Lower lobe of right lung (tissue), 2 donors: ENCODE data around the gene RFX3. TPM values are rescaled to one million over a fixed set of nuclear protein-coding genes. Genes with fewer than 3 reads are reported as not detected.

Source experiments
- ATAC-seq, 2 donors: fragments of 200-7000 bp; cut with Tn5 transposase; one replicate each; pipeline ENCODE4 v1.9.1; 2020 to 2022; ENCODE audit warnings: mild to moderate bottlenecking in 2 of 2, moderate library complexity in 2 of 2
- DNase-seq: peaks from one replicate; pipeline ENCODE4 v3.0.0-alpha.2; 2020
- H3K27ac ChIP-seq: fragments of 200-600 bp; one replicate; pipeline ENCODE4 v1.8.0; 2022
- H3K27me3 ChIP-seq: fragments of 200-600 bp; one replicate; pipeline ENCODE4 v1.8.0; 2022; ENCODE audit warnings: low read depth
- H3K36me3 ChIP-seq: fragments of 200-600 bp; one replicate; pipeline ENCODE4 v1.8.0; 2022; ENCODE audit warnings: mild to moderate bottlenecking
- H3K4me1 ChIP-seq: fragments of 200-600 bp; one replicate; pipeline ENCODE4 v1.8.0; 2022
- H3K4me3 ChIP-seq: fragments of 200-600 bp; one replicate; pipeline ENCODE4 v1.8.0; 2022; ENCODE audit warnings: mild to moderate bottlenecking
- H3K9me3 ChIP-seq: fragments of 200-600 bp; one replicate; pipeline ENCODE4 v1.8.0; 2022
- intact Hi-C: fragments of 100-400 bp; cut with DNase I; formaldehyde crosslinking; loops from one replicate; pipeline ENCODE4 v1.11.0; 2022
- total RNA-seq: library from RNA; stranded (reverse); fragmentation: NEBNext Ultra II Directional; extraction: Animal tissue kit (Norgen Biotek cat#: 25700); gene quantifications from one replicate; pipeline ENCODE4 v1.2.1, GENCODE V29; 2021
- TF ChIP-seq, protein P1 (sequence below): fragments of 200-600 bp; IDR thresholded peaks from one replicate; pipeline ENCODE4 v1.8.0; 2022; ENCODE audit warnings: antibody characterized with exemption, mild to moderate bottlenecking
- donor health status: DM: no; HTN: yes; CAD: no; lungs with severe emphysema.

Gene RFX3
- total RNA-seq, 1 donor from 2014 or later = 25.4 TPM

DNA sequence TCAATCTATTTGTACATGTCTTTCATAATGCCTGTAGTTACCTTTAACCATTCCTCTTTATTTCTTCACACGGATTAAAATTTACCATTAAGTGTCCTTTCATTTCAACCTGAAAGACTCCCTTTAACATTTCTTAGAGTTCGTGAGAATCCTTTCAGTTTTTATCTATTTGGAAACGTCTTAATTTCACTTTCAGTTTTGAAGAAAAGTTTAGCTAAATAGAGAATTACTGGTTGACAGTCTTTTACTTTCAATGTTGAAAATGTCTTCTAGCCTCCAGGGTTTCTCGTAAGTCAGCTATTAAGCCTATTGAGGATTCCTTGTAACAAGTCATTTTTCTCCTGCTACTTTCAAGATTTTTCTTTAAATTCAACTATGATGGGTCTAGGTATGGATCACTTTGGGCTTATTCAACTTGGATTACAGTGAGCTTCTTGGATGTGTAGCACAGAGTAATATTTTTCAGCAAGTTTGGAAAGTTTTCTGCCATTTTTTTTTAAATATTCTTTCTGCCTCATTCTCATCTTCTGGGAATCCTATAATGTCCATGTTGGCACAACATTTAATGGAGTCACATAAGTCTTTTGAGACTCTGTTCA, 48.5 kb downstream of the RFX3 start:
- TF ChIP-seq, protein P1, sequence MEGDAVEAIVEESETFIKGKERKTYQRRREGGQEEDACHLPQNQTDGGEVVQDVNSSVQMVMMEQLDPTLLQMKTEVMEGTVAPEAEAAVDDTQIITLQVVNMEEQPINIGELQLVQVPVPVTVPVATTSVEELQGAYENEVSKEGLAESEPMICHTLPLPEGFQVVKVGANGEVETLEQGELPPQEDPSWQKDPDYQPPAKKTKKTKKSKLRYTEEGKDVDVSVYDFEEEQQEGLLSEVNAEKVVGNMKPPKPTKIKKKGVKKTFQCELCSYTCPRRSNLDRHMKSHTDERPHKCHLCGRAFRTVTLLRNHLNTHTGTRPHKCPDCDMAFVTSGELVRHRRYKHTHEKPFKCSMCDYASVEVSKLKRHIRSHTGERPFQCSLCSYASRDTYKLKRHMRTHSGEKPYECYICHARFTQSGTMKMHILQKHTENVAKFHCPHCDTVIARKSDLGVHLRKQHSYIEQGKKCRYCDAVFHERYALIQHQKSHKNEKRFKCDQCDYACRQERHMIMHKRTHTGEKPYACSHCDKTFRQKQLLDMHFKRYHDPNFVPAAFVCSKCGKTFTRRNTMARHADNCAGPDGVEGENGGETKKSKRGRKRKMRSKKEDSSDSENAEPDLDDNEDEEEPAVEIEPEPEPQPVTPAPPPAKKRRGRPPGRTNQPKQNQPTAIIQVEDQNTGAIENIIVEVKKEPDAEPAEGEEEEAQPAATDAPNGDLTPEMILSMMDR = no peak
- Histone ChIP-seq H3K9me3 (peaks cover 11% of the 10 kb centered on the region), H3K27me3 (no peaks in the 10 kb centered on the region), H3K4me1 (peaks cover 6% of the 10 kb centered on the region), H3K36me3 (no peaks in the 10 kb centered on the region), H3K27ac (no peak overlapping the region), H3K4me3 (no peak overlapping the region)
- DNase-seq = no peak
- intact Hi-C loops = no loop called here
- no peak for ATAC-seq

DNA sequence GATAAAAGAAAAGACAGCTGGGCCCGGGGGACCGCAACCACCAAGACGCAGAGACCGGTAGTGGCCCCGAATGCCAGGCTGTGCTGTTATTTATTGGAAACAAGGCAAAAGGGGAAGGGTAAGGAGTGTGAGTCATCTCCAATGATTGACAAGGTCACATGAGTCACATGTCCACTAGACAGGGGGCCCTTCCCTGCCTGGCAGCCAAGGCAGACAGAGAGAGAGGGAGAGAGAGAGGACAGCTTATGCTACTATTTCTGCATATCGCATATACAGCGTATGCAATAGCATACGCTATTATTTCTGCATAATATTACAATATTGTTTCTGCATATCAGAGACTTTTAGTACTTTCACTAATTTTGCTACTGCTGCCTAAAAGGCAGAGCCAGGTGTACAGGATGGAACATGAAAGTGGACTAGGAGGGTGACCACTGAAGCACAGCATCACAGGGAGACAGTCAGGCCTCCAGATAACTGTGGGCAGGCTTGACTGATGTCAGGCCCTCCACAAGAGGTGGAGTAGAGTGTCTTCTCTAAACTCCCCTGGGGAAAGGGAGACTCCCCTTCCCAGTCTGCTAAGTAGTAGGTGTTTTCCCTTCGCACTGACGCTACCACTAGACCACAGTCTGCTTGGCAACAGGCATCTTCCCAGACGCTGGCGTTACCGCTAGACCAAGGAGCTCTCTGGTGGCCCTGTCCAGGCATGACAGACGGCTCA, 50.3 kb downstream of the RFX3 start:
- DNase-seq = peak; percentile 43
- Histone ChIP-seq H3K9me3 (peaks cover 11% of the 10 kb centered on the region), H3K27ac (no peak overlapping the region), H3K4me3 (no peak overlapping the region), H3K36me3 (no peaks in the 10 kb centered on the region), H3K4me1 (peaks cover 6% of the 10 kb centered on the region), H3K27me3 (no peaks in the 10 kb centered on the region)
- TF ChIP-seq, protein P1 = no peak
- ATAC-seq = no peak
- intact Hi-C loops = no loop called here

DNA sequence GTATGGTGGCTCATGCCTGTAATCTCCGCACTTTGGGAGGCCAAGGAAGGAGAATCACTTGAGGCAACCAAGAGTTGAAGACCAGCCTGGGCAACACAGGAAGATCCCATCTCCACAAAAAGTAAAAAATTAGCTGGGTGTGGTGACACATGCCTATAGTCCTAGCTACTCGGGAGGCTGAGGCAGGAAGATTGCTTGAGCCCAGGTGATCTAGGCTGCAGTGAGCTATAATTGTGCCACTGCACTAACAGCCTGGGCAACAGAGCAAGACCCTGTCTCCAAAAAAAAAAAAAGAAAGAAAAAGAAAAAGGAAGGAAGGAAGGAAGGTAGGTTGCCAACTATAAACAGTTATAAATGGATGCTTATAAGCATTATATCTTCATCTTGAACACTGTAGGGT, 51.0 kb downstream of the RFX3 start:
- intact Hi-C loops = no loop called here
- Histone ChIP-seq H3K27me3 (no peaks in the 10 kb centered on the region), H3K27ac (no peak overlapping the region), H3K4me1 (peaks cover 6% of the 10 kb centered on the region), H3K4me3 (no peak overlapping the region), H3K9me3 (peaks cover 11% of the 10 kb centered on the region), H3K36me3 (no peaks in the 10 kb centered on the region)
- DNase-seq (no peak), ATAC-seq (peak in 1 of 2 donors; percentile 16)
- TF ChIP-seq, protein P1 = no peak

DNA sequence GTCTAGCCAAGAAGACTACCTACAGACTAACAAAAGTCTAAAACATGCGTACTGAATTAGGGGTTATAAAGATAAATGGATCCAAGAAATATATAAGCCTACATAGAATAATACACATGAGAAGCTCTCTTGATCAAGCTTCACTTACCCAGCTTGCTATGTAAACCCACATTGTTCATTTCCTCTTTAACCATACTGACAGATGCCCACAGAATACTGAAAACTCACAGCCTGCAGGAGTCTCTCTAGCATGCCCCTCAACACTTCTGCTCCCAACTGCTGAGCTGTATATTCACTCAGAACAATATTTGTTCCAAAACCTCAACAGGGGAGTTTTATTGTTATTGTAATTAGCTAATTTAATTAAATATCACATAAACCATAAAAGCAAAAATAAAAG, 52.4 kb downstream of the RFX3 start:
- Histone ChIP-seq H3K4me1 (peaks cover 2% of the 10 kb centered on the region), H3K4me3 (no peak overlapping the region), H3K27me3 (no peaks in the 10 kb centered on the region), H3K27ac (no peak overlapping the region), H3K9me3 (peaks cover 11% of the 10 kb centered on the region), H3K36me3 (no peaks in the 10 kb centered on the region)
- intact Hi-C loops = no loop called here
- ATAC-seq (no peak), DNase-seq (no peak)
- TF ChIP-seq, protein P1 = no peak

DNA sequence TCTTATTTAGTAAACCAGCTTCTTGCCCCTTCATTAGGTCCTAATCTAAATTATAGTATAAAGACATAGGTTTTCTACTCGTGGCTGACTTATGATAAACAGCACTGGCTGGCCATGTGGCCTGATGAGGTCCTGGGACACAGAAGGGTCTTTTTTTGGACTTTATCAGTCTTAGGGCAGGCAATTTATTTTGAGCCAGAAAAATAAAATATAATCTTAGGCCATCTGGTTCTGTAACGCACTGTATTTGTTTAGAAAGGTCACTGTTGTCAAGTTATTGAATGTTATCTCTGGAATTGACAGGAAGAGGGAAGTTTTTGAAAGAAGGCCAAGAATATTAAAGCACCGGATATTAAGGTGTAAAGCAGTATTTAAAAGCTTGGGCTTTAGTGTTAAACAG, 53.9 kb downstream of the RFX3 start:
- Histone ChIP-seq H3K4me3 (no peak overlapping the region), H3K27me3 (no peaks in the 10 kb centered on the region), H3K9me3 (no peaks in the 10 kb centered on the region), H3K36me3 (no peaks in the 10 kb centered on the region), H3K27ac (no peak overlapping the region), H3K4me1 (peaks cover 9% of the 10 kb centered on the region)
- TF ChIP-seq, protein P1 = no peak
- ATAC-seq = no peak
- DNase-seq = no peak
- intact Hi-C loops = no loop called here
